ENCODE measurements around the gene MTRF1L.

- TF ChIP-seq ZNF274 (IDR thresholded peaks at IDR 0.05; ENCODE audit: low read depth, low read length) (no peak), YY1 (IDR thresholded peaks at IDR 0.05; ENCODE audit: insufficient read depth, insufficient read length) (no peak)
Observed at GRCh38 chr6:153000243-153000642, 2.3 kb downstream of the MTRF1L start.

Measured in NT2/D1 (cell line).